Measurements from ENCODE around the gene EID2. TPM values are rescaled to one million over a fixed set of nuclear protein-coding genes. Genes with fewer than 3 reads are reported as not detected.

Gene EID2
- total and polyA plus RNA-seq, 2 donors from 2014 or later: 12.0 to 17.0 TPM

DNA sequence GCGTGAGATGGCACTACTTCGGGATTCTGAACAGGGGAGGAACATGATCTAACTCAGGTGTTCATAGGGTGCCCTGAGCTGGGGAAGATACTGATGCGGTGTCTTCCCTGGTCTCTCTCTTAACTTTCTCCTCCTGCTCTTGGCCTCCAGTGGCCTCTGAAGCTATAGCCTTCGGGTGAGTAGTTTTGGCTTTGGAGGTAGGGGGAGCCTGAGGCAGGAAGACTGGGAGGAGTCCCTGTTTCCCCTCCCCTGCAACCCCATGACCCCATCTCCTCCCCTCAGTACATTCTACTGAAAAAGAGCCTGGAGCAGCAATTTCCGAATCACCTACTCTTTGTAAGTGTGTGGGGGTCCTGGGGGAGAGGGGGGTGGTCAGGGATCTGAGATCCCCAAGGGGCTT, 21.5 kb downstream of the EID2 start:
- no peak overlapping the region for H3K27ac ChIP-seq (ENCODE audit: low read depth in 2 of 2, low read length in 2 of 2)
- FAIRE-seq: no peak

DNA sequence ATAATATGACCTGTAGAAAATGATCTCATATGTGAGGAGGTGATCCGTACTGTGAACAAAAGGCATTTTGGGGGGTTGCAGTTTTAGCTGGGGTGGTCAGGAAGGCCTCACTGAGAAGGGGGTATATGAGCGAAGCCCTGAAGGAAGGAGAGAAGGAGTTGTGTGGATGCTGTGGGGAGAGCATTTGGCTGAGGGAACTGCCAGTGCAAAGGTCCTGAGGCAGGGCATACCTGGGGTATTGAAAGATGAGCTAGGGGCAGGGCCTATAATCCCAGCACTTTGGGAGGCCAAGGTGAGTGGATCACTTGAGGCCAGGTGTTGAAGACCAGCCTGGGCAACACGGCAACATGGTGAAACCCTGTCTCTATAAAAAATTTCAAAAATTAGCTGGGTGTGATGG, 22.5 kb downstream of the EID2 start:
- Histone ChIP-seq H3K27me3 (ENCODE audit: control insufficient read depth, insufficient read depth, low read length) (no peaks in the 10 kb centered on the region), H3K27ac (ENCODE audit: low read depth in 2 of 2, low read length in 2 of 2) (no peak overlapping the region), H3K4me1 (ENCODE audit: control insufficient read depth in 2 of 3, insufficient read depth in 2 of 3, low read depth in 1 of 3, low read length in 3 of 3) (peaks cover 0 to 11% (median 0%) of the 10 kb centered on the region in 3 donors), H3K9me3 (ENCODE audit: control insufficient read depth in 2 of 3, insufficient read depth in 1 of 3, low read length in 3 of 3) (no peaks in the 10 kb centered on the region), H3K4me3 (ENCODE audit: low read length in 3 of 3) (no peak overlapping the region), H3K9ac (ENCODE audit: low read length in 3 of 3) (no peak overlapping the region), H3K36me3 (ENCODE audit: control insufficient read depth in 2 of 3, insufficient read depth in 3 of 3, low read length in 3 of 3) (no peaks in the 10 kb centered on the region)
- FAIRE-seq (no peak), DNase-seq (no peak)
- TF ChIP-seq, protein P1, sequence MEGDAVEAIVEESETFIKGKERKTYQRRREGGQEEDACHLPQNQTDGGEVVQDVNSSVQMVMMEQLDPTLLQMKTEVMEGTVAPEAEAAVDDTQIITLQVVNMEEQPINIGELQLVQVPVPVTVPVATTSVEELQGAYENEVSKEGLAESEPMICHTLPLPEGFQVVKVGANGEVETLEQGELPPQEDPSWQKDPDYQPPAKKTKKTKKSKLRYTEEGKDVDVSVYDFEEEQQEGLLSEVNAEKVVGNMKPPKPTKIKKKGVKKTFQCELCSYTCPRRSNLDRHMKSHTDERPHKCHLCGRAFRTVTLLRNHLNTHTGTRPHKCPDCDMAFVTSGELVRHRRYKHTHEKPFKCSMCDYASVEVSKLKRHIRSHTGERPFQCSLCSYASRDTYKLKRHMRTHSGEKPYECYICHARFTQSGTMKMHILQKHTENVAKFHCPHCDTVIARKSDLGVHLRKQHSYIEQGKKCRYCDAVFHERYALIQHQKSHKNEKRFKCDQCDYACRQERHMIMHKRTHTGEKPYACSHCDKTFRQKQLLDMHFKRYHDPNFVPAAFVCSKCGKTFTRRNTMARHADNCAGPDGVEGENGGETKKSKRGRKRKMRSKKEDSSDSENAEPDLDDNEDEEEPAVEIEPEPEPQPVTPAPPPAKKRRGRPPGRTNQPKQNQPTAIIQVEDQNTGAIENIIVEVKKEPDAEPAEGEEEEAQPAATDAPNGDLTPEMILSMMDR (IDR thresholded peaks at IDR 0.05; ENCODE audit: borderline replicate concordance, extremely low read depth, insufficient read depth): no peak
- intact Hi-C loops (cut with DNase I): no loop called here

More for the DNA sequence above, 21.5 kb downstream of the EID2 start:
- H3K27me3 ChIP-seq (ENCODE audit: control insufficient read depth, insufficient read depth, low read length): no peaks in the 10 kb centered on the region
- TF ChIP-seq, protein P1 (IDR thresholded peaks at IDR 0.05; ENCODE audit: borderline replicate concordance, extremely low read depth, insufficient read depth): no peak
- no peaks in the 10 kb centered on the region for H3K9me3 ChIP-seq (ENCODE audit: control insufficient read depth in 2 of 3, insufficient read depth in 1 of 3, low read length in 3 of 3)
- H3K4me1 ChIP-seq (ENCODE audit: control insufficient read depth in 2 of 3, insufficient read depth in 2 of 3, low read depth in 1 of 3, low read length in 3 of 3): peaks cover 0 to 11% (median 0%) of the 10 kb centered on the region in 3 donors
- DNase-seq: peak in 3 of 5 donors; percentile 24 to 53 (median 51)
- intact Hi-C loops (cut with DNase I): no loop called here
- H3K36me3 ChIP-seq (ENCODE audit: control insufficient read depth in 2 of 3, insufficient read depth in 3 of 3, low read length in 3 of 3): no peaks in the 10 kb centered on the region
- no peak overlapping the region for H3K4me3 ChIP-seq (ENCODE audit: low read length in 3 of 3)
- no peak overlapping the region for H3K9ac ChIP-seq (ENCODE audit: low read length in 3 of 3)

DNA sequence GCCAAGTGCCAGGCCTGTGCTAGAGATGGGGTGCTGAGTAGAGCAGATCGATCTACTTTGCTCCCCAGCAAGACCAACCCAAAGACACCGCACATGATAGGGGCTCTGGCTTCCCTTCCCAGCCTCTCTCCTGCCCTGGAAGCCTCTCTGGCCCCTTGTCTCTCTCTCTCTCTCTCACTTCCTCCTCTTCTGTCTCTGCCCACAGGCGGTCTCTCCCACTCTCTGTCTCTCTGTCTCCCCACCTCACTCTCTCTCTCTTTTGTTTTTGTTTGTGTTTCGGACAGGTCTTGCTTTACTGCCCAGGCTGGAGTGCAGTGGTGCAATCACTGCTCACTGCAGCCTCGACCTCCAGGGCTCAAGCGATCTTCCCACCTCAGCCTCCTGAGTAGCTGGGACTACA, 23.7 kb downstream of the EID2 start:
- Histone ChIP-seq H3K9ac (ENCODE audit: low read length in 3 of 3) (no peak overlapping the region), H3K4me1 (ENCODE audit: control insufficient read depth in 2 of 3, insufficient read depth in 2 of 3, low read depth in 1 of 3, low read length in 3 of 3) (peaks cover 0 to 11% (median 0%) of the 10 kb centered on the region in 3 donors), H3K36me3 (ENCODE audit: control insufficient read depth in 2 of 3, insufficient read depth in 3 of 3, low read length in 3 of 3) (no peaks in the 10 kb centered on the region), H3K27ac (ENCODE audit: low read depth in 2 of 2, low read length in 2 of 2) (no peak overlapping the region), H3K27me3 (ENCODE audit: control insufficient read depth, insufficient read depth, low read length) (no peaks in the 10 kb centered on the region), H3K9me3 (ENCODE audit: control insufficient read depth in 2 of 3, insufficient read depth in 1 of 3, low read length in 3 of 3) (no peaks in the 10 kb centered on the region), H3K4me3 (ENCODE audit: low read length in 3 of 3) (peak overlapping the region in 1 of 3 donors; percentile 61)
- TF ChIP-seq, protein P1 (IDR thresholded peaks at IDR 0.05; ENCODE audit: borderline replicate concordance, extremely low read depth, insufficient read depth): no peak
- FAIRE-seq (no peak), DNase-seq (no peak)
- intact Hi-C loops (cut with DNase I): no loop called here
